Cardiac muscle cell (in vitro differentiated cells and primary cell): ENCODE data around the gene LPAR5. TPM values are rescaled to one million over a fixed set of nuclear protein-coding genes. Genes with fewer than 3 reads are reported as not detected.

ENCODE experiments used
- DNase-seq, 2 donors: peaks; one replicate each; pipeline versions ENCODE4 v3.0.0 to v3.0.0-alpha.2; 2010 to 2017; ENCODE audit warnings: low read depth in 1 of 2, low spot score in 1 of 2
- H3K27ac ChIP-seq: fragments of 200-600 bp; sonication (generic); 2 replicates; pipeline ENCODE4 v1.5.1; 2016
- H3K27me3 ChIP-seq: fragments of 200-600 bp; sonication (generic); 2 replicates; pipeline ENCODE4 v1.6.0; 2016; ENCODE audit warnings: control low read depth
- H3K36me3 ChIP-seq: fragments of 200-600 bp; sonication (generic); 2 replicates; pipeline ENCODE4 v1.5.1; 2016; ENCODE audit warnings: control low read depth
- H3K4me1 ChIP-seq: fragments of 200-600 bp; sonication (generic); 2 replicates; pipeline ENCODE4 v1.8.1; 2017; ENCODE audit warnings: low read depth, mild to moderate bottlenecking, mixed run types
- H3K4me3 ChIP-seq: fragments of 200-600 bp; sonication (generic); 2 replicates; pipeline ENCODE4 v1.5.1; 2016; ENCODE audit warnings: mild to moderate bottlenecking
- H3K9me3 ChIP-seq: fragments of 200-600 bp; sonication (generic); 2 replicates; pipeline ENCODE4 v1.5.1; 2017; ENCODE audit warnings: low read depth, mild to moderate bottlenecking, control low read depth
- polyA plus RNA-seq: library from polyadenylated mRNA; unstranded; fragments of >200 nt; fragmentation: Nextera tagmentation; extraction: Ambion mirVana; gene quantifications from 2 replicates; pipeline ENCODE4 v1.2.1, GENCODE V29; 2016
- total RNA-seq: library from RNA; depleted of rRNA; stranded (reverse); fragments of >200 nt; gene quantifications from 2 replicates; pipeline ENCODE4 v1.2.3, GENCODE V29; 2016
- TF ChIP-seq, protein P1 (sequence below): IDR thresholded peaks from 2 replicates; pipeline ENCODE4 v1.5.1; 2012; ENCODE audit warnings: low read depth, mild to moderate bottlenecking, low read length

LPAR5 gene
- total and polyA plus RNA-seq, 2 experiments from 2014 or later, result 0.71 to 0.78 TPM

DNA sequence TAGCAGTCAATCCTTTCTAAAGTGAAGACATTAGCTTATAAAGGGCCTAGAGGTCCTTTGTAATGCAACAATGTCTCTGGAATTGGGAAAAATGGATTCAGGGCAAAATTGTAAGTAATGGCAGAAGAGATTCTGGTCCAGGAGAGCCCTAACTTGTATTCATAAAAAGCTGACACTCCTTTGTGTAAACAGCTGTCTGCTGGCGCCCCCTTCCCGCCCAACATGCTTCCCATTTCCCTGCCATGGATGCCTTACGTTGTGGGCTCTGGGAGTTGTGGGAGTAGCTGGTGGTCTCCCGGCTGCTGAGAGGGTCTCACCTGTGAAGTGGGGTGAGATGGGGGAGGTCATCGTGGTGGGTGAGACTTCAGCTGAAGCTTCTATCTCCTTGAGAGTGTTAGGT is 9.1 kb upstream of the LPAR5 start:
- no peaks in the 10 kb centered on the region for H3K9me3 ChIP-seq
- peak; percentile 25 to 53 for DNase-seq
- H3K4me3 ChIP-seq, result no peak overlapping the region
- H3K27me3 ChIP-seq, result no peaks in the 10 kb centered on the region
- H3K36me3 ChIP-seq, result no peaks in the 10 kb centered on the region
- H3K27ac ChIP-seq, result no peak overlapping the region
- no peaks in the 10 kb centered on the region for H3K4me1 ChIP-seq
- TF ChIP-seq, protein P1, sequence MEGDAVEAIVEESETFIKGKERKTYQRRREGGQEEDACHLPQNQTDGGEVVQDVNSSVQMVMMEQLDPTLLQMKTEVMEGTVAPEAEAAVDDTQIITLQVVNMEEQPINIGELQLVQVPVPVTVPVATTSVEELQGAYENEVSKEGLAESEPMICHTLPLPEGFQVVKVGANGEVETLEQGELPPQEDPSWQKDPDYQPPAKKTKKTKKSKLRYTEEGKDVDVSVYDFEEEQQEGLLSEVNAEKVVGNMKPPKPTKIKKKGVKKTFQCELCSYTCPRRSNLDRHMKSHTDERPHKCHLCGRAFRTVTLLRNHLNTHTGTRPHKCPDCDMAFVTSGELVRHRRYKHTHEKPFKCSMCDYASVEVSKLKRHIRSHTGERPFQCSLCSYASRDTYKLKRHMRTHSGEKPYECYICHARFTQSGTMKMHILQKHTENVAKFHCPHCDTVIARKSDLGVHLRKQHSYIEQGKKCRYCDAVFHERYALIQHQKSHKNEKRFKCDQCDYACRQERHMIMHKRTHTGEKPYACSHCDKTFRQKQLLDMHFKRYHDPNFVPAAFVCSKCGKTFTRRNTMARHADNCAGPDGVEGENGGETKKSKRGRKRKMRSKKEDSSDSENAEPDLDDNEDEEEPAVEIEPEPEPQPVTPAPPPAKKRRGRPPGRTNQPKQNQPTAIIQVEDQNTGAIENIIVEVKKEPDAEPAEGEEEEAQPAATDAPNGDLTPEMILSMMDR, result peak; percentile 29

DNA sequence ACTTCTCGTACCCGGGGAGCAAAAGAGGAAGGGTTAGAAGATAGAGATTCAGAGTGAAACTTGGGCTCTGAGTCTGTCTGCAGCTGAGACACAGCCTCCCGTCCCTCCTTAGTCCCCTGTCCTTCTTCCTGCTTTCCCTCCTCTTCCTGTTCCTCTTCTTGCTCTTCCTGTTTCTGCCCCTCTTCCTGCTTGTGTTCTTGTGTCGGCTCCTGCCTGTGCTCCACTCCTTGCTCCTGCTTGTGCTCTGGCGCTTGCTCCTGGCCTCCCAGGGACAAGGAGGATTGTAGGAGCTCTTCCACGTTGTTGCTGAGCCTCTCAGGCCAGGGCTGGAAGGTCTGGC is 8.5 kb upstream of the LPAR5 start:
- TF ChIP-seq, protein P1, result no peak
- H3K27ac ChIP-seq, result no peak overlapping the region
- no peak overlapping the region for H3K4me3 ChIP-seq
- no peak for DNase-seq
- no peaks in the 10 kb centered on the region for H3K36me3 ChIP-seq
- no peaks in the 10 kb centered on the region for H3K9me3 ChIP-seq
- no peaks in the 10 kb centered on the region for H3K27me3 ChIP-seq
- H3K4me1 ChIP-seq, result no peaks in the 10 kb centered on the region

DNA sequence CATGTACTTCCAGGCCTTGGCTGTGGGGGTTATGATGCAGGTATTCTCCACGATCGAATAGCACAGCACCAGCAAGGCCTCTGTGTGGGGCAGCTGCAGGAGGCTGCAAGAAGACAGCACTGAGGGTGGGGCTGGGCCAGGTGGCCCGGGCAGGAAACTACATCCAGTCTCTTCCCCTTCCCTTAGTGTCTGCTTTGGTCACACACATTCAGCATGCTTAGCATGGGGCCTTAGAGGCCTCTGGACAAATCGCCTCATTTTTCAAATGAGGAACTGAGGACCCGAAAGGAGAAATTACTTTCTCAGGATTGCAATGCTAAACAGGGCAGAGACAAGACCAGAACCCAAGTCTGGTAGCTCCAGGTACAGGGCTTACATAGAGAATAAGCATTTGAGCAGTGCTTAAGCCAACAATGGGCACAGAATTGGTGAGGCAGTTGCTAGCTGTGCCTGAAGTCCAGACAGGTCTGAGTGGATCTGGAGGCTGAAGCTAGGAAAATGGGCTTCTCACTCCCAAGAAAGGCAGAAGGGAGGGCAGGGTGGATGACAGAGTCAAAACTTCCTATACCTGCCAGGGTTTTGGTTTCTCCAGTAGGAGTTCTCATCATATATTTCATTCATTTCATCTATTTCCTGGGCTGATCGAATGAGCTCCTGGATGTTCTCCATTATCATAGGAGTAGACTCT is 8.0 kb upstream of the LPAR5 start:
- no peaks in the 10 kb centered on the region for H3K36me3 ChIP-seq
- H3K4me1 ChIP-seq, result no peaks in the 10 kb centered on the region
- no peak for DNase-seq
- TF ChIP-seq, protein P1, result no peak
- H3K27ac ChIP-seq, result no peak overlapping the region
- H3K27me3 ChIP-seq, result no peaks in the 10 kb centered on the region
- no peak overlapping the region for H3K4me3 ChIP-seq
- no peaks in the 10 kb centered on the region for H3K9me3 ChIP-seq

DNA sequence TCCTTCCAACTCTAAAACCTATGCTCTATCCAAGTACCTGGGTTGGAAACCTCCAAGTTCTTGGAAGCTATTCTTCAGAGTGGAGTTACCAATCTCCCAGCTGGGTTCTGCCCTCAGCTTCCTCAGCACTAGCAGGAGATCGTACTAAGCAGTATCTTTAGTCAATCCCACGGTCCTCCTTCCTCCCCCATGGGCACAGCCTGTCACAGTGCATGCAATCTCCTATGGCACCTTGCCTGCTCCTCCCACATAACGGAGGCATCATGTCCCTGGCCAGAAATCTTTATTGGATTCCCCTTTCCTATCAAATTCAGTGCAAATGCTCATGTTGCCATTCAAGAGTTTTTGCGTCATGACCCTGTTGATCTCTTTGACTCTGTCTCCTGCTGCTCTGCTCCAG is 5.4 kb upstream of the LPAR5 start:
- H3K4me3 ChIP-seq, result no peak overlapping the region
- no peaks in the 10 kb centered on the region for H3K4me1 ChIP-seq
- H3K27ac ChIP-seq, result no peak overlapping the region
- TF ChIP-seq, protein P1, result no peak
- H3K27me3 ChIP-seq, result no peaks in the 10 kb centered on the region
- DNase-seq, result no peak
- no peaks in the 10 kb centered on the region for H3K36me3 ChIP-seq
- H3K9me3 ChIP-seq, result no peaks in the 10 kb centered on the region

DNA sequence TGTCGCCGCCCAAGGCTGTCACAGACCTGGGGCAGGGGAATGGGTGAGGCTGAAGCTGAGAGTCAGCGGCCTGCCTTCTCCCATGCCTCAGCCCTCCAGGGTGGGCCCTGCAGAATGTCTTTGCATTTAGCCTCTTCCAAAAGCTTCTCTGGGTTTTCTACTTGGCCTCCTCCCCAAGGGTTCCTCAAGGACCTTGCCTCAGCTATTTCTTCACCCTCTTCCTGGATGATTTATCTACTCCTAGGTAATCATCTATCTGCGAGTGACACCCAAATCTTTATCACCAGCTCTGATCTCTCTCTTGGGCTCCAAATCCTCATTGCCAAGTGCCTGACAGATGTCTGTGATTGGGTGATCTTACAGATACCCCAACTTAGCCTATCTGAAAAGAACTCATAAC is 4.7 kb upstream of the LPAR5 start:
- Histone ChIP-seq H3K9me3 (no peaks in the 10 kb centered on the region), H3K4me1 (no peaks in the 10 kb centered on the region), H3K27ac (no peak overlapping the region), H3K4me3 (no peak overlapping the region), H3K27me3 (no peaks in the 10 kb centered on the region), H3K36me3 (no peaks in the 10 kb centered on the region)
- TF ChIP-seq, protein P1, result no peak
- no peak for DNase-seq
